Epidermal melanocyte (primary cell): Measurements from ENCODE around the gene STRAP.
"Not testable (repeated sequence)": the region's sequence is repeated elsewhere in the genome, so short reads cannot be mapped to it uniquely, and the experiment has no call there.

ENCODE experiments used
- DNase-seq: peaks from one replicate; pipeline ENCODE4 v3.0.0; 2011; ENCODE audit warnings: low spot score; ENCODE audit not compliant: insufficient read length

The STRAP gene

DNA sequence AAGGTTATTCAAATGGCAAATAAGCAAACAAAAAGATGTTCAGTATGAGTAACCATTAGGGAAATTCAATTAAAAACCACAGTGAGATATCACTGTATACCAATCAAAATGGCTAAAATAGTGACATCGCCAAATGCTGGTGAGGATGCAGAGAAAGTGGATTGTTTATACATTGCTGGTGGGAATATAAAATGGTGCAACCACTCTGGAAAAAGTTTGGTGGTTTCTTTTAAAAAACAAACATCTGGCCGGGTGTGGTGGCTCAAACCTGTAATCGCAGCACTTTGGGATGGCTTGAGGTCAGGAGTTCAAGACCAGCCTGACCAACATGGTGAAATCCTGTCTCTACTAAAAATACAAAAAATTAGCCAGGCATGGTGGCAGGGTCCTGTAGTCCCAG lies 14.0 kb upstream of the STRAP start:
- no peak for DNase-seq

DNA sequence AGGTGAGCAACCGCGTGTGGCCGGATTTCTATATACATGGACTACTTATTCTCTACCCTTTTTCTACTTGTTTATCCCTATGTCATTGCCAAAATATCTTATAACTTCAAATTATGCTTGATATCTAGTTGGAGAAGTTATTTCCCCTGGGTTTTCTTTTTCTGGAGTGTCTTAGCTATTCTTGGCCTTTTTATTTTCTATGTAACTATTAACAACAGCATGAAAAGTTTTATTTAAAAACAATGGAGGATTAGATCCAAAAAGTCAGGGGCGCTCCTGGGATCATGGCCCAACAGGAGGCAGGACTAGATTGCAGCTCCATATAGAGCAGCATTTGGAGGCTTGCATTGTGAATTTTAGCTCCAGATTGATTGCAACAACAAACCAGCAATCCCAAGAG lies 8.6 kb upstream of the STRAP start:
- DNase-seq: no peak

GRCh38 chr12:15874556-15875145 lies 7.5 kb upstream of the STRAP start:
- not testable (repeated sequence) for DNase-seq

GRCh38 chr12:15875863-15876262 lies 6.3 kb upstream of the STRAP start:
- DNase-seq: no peak

DNA sequence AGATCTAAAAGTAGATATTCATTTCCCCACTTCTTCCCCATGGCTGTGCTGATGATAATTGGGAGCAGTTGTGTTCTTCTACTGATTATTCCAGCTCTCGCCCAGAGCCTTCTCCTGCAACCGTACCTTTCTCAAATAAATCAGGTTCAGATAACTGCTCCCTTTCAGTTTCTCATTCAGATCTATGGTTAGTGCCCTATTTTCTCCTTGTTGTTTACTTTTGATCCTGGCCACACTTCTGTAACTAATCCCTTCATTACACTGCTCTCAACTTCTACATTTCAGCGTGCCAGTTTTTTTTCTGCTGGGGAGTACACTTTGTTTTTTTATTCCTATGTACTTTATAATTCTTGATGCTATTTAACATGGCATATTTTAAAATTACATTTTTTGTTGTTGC lies 2.8 kb upstream of the STRAP start:
- DNase-seq: no peak

GRCh38 chr12:15880721-15881120 lies 1.5 kb upstream of the STRAP start:
- no peak for DNase-seq

GRCh38 chr12:15883536-15883935 lies 1.3 kb downstream of the STRAP start:
- no peak for DNase-seq

GRCh38 chr12:15886372-15887042 lies 4.3 kb downstream of the STRAP start:
- DNase-seq: no peak

GRCh38 chr12:15887043-15887817 lies 5.0 kb downstream of the STRAP start:
- DNase-seq: no peak

- DNase-seq: no peak
Measured at GRCh38 chr12:15892645-15893259, 10.6 kb downstream of the STRAP start.

DNA sequence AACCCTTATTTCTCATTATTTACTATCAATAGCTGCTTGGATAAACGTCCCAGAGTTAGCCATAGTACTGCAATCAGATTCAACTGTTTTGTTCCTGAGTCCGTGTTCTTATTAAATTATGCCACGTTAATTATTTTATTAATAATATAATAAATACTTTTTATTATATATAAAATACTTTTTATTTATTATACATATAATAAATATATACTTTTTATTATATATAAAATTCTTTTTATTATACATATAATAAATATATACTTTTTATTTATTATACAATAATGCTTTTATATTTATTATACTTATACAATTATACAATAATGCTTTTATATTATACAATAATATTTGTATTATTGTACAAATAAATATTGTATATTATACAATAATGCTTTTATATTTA lies 11.1 kb downstream of the STRAP start:
- no peak for DNase-seq

GRCh38 chr12:15896867-15897266 lies 14.7 kb downstream of the STRAP start:
- DNase-seq: no peak

GRCh38 chr12:15897433-15897832 lies 15.2 kb downstream of the STRAP start:
- no peak for DNase-seq

GRCh38 chr12:15899282-15899870 lies 17.2 kb downstream of the STRAP start:
- DNase-seq: no peak

DNA sequence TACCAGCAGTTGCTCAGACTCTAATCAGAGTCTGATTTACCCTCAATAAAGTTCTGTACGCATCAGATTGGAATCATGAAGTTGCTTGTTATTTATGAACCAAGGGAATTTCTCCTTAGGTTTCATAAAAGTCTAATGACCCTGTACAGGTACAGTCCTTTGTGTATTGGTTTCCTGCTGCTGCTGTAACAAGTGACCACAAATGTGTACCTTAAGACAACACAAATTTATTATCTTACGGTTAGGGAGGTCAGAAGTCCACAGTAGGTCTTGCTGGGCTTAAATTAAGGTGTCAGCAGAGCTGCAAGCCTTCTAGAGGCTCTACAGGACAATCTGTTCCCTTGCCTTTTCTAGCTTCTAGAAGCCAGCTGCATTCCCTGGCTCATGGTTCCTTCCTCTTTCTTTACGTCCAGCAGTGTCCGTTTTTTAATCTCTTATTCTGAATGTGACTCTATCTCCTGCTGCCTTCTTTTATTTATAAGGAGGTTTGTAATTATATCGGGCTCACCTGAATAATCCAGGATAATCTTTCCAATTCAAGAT lies 22.3 kb downstream of the STRAP start:
- no peak for DNase-seq

GRCh38 chr12:15910468-15910863 lies 28.3 kb downstream of the STRAP start:
- no peak for DNase-seq

- peak; percentile 58 for DNase-seq
Measured at GRCh38 chr12:15910864-15911721, 28.9 kb downstream of the STRAP start, which contains the start of gene DERA. DERA (plus strand) TSS chr12:15911332; CDS start chr12:15911384, 52 bp downstream.

GRCh38 chr12:15911931-15912330 lies 29.7 kb downstream of the STRAP start:
- DNase-seq: not testable (repeated sequence)

GRCh38 chr12:15914131-15914530 lies 31.9 kb downstream of the STRAP start:
- not testable (repeated sequence) for DNase-seq

DNA sequence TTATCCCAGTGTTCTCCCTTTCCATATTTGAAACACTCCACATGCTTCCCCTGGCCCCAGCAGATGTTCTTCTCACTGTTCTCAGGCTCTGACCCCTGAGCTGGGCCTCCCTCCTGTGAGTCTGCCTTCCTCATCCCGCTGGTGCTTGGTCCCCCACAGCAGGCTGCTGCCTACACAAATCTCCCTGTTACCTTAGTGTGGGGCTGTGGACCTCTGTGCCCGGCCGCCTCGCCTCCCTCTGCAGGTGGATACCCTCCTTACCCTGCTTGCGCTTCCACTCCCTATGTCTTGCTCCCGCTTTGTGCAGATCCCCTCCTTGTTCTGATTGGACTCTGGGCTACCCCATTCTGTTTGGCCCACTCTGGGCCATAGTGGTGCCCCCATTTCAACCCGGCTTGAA lies 35.9 kb downstream of the STRAP start:
- DNase-seq: no peak
